Inferior parietal cortex (tissue), 1 donor: Measurements from ENCODE around the gene SNAP29.
"Not testable (repeated sequence)": the region's sequence is repeated elsewhere in the genome, so short reads cannot be mapped to it uniquely, and the experiment has no call there.

ENCODE experiments used
- DNase-seq: peaks from one replicate; pipeline ENCODE4 v3.0.0-alpha.2; 2016; ENCODE audit errors: extremely low spot score

The SNAP29 gene

DNA sequence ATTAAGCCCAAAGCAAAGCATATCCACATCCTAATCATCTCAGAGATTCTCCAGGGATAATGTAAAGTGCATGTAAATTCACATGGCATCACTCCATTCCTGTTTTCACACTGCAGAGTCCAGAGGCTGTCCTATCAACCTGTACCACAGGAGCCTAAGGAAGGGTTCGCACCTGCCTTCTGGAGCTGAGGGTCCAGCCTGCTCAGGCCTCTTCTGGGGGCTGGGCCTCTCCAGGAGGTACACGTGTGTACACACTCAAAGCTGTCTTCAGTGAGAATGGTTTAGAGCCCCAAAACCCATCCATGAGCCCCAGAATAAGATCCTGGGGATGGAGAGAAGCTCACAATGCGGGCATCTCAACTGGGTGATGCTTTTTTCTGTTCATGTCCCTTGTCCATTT lies 24.1 kb upstream of the SNAP29 start:
- no peak for DNase-seq

DNA sequence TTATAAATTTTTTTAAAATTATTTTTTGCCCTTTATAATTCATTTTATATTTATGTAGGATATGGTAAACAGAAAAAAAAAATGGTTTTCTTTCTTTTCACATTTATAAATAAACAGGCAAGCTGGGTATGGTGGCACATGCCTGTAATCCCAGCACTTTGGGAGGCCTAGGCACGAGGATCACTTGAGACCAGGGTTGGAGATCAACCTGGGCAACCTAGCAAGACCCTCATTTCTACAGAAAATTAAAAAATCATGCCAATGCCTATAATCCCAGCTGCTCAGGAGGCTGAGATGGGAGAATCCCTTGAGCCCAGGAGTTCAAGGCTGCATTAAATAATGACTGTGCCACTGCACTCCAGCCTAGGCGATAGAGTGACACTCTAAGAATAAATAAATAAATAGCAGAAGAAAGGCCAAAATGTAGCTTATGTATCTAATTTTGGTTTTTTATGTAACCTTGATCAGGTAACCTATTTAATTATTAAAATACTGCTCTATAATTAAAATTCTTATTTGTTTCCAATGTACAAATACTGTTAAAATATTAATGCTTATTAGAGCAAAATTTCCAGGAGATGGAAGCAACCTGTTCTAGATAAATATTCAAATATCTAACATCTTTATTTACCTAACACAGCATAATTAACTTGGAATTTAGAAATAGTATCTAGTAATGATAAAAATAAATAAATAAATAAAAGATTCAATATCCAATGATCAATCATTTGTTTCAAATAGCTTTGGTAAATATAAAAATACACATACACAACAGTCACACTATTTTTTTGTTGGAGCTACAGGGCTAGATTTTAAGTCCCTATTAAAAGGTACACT lies 21.6 kb upstream of the SNAP29 start:
- no peak for DNase-seq

DNA sequence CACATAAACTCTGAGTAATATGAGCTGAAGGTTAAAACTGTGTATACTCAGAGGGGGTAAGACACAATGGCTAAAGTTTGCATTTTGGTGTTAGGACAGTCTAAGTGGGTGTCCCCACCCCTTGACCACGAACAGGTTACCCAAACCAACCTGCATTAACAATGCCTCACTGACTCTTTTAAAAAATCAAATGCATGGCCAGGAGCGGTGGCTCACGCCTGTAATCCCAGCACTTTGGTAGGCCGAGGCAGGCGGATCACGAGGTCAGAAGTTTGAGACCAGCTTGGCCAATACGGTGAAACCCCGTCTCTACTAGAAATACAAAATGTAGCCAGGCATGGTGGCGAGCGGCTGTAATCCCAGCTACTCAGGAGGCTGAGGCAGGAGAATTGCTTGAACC lies 19.5 kb upstream of the SNAP29 start:
- not testable (repeated sequence) for DNase-seq

DNA sequence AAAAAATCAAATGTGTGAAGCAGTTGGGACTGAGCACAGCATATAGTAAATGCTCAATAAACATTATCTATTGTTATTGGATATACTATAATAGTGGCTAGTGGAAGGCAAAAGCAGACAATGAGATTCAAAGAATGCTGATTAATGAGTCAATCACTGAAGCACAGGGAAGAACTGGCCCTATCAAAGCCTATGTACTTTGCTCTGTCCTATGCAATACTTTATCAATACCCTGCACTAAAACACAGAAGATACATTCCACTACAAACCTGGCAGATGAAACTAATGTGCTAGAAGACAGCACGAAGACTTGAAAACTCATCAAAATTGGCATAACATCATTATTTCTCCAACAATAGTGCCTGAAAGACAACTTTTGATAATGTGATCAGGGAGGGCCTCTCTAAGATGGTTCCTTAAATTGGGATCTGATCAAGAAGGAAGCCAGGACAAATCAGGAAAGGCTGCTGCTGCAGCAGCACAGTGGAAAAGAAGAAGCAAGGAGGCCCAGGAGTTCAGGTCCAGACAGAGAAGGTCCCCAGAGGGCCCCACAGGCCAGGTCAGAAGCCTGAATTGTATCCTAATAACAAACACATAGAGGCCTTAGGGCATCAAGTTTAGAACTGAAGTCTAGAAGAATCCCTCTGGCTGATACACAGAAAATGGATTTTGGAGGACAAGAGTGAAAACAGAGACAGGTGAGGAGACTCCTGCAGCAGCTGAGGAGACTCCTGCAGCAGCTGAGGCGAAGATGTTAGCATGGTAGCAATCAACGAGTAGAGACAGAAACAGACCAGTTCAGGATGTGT lies 18.8 kb upstream of the SNAP29 start:
- no peak for DNase-seq

DNA sequence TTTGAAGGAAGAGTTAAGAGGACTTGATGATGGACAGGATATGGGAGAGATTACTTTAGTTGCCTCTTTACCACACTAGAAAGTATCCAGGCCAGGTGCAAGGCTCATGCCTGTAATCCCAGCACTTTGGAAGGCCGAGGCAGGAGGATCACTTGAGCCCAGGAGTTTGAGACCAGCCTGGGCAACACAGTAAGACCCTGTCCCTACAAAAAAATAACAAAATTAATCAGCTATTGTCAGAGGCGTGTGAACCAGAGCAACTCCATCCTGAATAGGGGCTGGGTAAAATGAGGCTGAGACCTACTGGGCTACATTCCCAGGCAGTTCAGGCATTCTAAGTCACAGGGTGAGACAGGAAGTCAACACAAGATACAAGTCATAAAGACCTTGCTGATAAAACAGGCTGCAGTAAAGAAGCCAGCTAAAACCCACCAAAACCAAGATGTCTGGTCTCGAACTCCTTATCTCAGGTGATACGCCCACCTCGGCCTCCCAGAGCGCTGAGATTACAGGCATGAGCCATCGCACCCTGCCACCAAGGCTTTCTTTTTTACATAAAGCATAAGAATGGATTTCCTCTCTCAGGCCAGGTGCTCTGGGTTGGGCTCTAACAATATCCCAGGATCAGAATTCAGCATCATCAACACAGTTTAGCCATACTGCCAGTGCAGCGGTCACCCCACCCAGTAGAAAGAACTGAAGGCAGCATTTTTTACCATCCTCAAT lies 18.0 kb upstream of the SNAP29 start:
- no peak for DNase-seq

DNA sequence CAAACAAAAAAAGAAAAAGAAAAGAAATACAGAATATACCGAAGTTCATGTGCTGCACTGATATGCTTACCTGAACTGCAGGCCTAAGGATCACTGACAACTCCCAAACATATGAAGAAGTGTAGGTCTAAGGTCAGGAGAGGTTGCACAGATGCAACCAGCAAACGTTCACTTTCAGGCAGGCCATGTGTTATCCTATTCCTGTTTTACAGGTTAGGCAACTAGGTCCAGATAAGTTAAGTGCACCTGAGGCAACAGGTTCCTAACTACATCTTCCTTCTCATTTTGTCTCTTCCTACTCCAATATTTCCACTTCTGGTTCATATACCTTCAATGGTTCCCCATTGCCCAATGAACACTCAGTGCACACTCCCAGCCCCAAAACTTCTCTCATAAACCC lies 15.3 kb upstream of the SNAP29 start:
- no peak for DNase-seq

DNA sequence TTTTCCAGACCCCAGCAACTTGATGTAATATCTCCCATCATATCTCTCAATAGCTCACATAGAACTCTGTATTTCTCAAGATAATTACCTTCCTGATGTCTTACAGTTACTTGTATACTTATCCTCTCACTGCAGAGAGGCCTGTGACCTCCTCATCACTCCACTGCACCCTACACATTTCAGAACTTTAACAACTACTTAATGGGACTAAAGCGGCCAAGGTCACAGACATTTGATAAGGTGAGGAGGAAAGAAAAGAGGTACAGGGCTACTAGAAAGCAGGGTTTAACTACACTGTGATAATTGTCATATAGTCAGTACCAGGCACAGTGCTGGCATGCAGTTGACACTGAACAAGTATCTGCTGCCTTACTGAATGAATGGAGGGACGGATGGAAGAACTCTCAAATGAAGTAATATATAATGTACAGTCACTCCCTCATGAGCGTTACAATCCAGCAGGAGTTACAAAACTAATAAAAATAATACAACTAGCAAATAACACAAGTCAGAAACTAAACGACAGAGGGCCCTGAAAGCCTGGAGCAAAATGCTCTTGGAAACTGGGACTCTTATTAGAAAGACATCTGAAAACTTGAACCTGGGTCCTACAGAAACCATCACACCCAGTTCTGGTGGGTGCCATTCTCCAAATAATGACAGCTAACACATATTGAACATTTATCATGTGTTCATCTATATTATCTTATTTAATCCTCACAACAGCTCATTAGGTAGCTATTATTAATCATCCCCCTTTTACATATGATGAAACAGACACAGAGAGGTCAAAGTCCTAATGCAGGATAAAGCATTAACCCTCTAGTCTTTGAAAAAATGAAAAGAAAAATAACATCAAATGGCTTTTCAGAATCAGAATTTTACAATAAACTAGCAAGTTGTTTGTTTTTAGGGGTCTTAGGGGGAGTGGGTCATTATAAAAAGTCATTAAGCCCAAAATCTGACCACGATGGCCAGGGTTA lies 14.5 kb upstream of the SNAP29 start:
- no peak for DNase-seq

DNA sequence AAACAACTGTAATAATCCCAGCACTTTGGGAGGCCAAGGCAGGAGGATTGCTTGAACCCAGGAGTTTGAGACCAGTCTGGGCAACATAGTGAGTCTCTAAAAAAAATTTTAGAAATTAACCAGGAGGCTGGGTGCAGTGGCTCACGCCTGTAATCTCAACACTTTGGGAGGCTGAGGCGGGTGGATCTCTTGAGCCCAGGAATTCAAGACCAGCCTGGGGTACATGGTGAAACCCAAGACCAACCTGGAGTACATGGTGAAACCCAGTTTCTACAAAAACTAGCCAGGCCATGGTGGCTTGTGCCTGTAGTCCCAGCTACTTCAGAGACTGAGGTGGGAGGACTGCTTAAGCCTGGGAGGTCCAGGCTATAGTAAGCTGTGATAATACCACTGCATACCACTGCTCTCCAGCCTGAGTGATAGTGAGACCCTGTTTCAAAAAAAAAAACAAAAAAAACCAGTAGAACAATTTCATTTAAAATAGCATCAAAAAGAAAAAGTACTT lies 11.4 kb upstream of the SNAP29 start:
- no peak for DNase-seq

DNA sequence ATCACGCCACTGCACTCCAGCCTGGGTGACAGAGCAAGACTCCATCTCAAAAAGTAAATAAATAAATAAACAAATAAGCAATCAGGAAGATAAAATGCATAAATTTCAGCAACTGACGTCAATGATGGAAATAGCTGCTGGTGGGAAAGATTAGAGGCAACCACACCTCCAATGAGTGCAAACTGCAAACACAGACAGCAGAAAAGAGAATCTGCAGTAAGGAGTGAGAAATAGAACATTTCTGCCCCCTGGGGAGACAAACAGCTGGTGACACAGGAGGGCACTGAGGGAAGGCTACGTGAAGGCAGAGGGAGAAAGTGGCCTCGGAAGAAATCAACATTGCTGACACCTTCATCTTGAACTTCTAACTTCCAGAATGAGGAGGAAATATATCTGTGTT lies 6.7 kb upstream of the SNAP29 start:
- DNase-seq = no peak

DNA sequence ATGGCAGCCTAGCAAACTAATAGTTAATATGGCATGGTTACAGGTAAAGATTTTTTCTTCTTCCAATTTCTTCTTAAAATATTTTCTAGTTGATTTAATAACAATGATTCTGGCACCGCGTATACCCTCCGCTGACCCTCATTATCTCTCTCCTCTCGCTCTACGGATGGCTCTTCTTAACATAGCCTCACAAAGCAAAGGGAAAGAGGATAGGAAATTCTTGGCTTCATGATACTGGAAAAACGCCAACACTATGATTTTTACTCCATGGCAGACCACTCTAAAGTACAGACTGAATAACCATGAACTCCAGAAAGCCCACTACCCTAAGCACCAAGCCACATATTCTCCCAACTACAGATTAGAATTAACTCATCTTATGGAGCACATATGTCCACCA lies 6.3 kb upstream of the SNAP29 start:
- no peak for DNase-seq

DNA sequence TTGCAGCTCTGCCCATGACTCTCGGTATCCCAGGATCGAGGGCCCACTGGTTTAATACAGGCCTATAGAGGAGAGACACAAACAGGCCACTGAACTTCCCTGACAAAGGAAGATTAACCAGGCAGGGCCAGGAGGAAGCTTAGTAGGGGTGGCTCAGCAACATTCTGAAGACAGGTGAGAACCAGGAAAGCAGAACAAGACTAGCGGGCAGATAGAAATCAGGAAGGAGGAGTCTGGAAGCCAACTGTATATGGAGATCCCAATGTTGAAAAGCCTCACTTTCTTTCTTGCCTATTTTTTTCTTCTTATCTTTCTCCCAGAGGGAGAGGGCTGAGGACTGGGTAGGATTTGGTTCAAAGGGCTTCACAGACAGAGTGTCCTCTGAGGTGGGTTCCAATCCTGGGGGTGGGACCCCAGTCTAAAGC lies 5.6 kb upstream of the SNAP29 start:
- no peak for DNase-seq

DNA sequence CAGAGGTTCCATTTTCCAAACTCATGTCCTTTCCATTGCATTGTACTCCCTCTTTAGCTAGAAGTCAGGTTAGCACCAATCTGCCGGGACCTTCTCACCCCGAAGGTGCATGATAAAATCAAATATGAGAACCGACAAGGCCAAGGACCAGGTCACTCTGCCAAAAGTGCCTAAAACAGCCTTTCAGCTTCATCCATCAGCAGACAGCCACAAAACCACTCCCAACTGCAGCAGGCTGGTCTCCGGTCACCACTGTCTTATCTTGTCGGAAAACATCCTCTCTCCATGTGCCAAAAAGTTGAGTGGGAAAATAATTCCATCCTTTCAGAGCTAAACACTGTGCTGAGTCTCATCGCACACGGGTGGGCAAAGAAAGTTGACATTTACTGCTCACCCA lies 1.6 kb upstream of the SNAP29 start:
- peak; percentile 37 for DNase-seq

DNA sequence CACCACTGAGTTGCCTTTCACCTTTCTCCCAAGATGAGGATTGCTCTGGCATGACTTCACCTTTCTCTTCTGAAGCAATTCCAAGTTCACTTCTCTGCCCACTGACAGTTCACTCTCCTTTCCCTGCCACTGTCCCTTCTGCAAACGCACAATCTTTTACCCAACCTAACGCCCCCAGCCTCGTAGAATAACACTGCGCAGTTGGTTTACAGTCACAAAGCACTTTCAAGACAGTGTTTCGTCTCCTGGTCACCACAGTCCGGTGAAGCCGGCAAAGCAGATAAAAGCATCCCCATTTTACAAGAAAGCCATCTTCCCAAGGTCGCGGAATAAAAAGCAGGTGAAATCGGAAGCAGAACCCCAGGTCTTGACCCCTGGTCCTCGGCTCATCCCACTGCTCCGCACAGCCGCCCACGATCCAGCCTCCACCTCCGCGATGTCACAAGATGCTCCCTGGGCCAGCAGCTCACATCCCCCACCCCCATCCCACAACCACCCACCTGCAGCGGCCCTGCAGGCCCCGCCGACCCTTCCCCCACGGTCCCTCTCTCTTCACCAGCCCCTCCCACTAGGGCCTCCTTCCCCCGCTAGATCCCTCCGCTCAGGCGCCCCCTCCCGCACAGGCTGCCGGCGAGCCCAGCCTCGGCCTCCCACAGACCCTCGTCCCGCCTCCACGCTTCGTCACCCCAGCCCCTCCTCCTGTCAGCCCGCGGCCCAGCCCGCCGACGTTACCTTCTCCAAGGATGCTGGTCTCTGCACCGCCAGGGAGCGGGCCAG lies 781 bp upstream of the SNAP29 start:
- peak; percentile 48 for DNase-seq

DNA sequence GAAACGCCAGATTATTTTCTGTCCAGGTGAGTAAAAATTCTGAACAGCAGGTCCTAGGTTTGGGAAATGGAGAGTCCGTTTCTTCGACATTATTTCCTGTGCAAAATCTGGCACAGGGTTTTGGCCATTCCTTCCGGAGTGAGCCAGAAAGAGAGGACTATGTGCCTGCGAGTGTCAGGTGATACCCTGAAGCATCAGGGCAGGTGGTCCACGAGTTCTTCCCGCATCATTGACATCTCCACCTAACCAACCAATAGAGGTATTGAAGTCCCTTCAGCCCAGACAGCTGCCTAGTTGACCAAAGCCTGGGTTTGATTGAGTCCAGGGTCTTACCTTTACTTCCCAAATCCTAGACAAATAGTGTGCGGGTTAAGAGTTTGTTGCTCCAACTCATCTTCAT lies 808 bp downstream of the SNAP29 start:
- DNase-seq = no peak

DNA sequence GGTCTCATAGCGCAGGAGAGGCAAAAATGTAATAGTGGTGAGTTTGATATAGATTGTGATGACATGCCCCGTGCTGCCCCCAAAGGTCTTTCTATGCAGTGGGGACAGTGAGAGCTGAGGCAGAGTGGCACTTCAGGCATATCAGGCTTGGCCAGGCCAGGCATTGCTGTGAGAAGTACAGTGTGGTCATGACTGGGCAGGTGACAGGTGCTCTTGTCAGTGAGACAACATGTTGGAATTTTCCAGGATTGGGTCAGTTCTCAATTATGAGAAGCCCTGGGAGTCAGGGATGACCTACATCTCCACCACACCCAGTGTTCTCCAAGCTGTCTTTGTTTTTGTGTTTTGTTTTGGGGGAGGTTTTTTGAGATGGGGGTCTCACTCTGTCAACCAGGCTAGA lies 3.7 kb downstream of the SNAP29 start:
- DNase-seq = no peak

DNA sequence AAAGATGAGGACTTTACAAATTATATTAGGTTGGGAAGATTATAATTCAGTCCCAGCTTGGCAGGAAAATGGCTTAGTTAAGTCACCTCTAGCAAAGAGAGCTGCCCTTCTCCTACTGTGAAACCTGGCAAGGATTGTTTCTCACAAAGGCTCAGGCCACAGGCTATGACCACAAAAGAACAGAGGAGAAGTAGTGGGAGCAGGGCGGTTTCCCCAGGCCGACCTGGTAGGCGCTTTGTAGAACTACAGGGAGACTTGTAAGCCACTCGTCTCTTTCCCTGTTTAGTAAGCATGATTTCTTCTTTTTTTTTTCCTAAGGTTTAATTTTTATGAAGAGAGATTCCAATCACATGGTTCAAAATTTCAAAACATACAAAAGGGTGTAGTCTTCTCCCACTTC lies 4.6 kb downstream of the SNAP29 start:
- DNase-seq = no peak

DNA sequence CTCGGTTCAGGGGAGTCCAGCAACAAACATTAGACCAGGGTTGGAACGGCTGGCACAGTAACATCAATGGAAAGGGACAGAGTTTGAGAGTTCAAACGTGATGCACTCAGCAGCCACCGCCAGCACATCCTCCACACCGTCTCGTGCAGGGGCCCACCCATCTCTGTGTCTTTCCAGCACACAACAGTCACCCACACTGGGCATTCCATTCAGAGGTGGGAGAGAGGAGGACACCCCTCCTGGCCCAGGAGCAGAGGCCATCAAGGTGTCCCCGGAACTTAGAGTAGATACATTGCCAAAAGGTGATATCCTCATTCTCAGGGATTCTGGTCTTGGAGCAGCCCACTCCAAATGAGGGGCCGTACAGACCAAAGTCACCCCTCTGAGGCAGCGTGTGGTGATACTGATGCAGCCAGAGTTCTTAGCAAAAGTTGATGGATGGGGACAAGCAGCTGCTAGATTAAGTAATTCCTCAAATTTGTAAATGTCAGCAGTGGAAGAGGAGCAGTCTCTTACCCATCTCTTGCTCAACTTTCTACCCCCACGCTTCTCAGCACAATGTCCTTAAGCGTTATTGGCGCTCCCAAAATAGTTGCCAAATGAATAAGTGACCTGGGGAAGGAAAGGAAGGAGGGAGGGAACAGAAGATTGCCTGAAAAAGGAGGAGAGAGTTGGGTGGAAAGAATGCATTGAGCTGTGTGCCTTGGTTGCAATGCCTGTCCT lies 5.5 kb downstream of the SNAP29 start:
- no peak for DNase-seq

DNA sequence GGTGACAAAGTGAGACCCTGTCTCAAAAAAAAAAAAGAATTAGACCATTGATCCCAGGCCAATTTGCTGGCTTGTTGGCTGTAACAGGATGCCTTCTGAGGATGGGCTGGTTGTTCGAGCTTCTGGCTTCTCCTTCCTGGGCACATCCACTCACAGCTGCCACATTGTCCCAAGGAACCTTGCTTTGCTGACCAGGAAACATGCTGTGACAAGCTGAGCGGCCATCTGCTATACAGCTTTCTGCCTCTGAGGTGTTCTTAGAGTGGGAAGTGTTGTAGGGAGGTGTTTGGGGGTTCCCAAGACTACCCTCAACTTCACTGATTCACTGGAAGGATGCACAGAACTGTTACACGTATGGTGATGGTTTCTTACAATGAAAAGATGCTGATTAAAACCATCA lies 6.5 kb downstream of the SNAP29 start:
- DNase-seq = no peak

DNA sequence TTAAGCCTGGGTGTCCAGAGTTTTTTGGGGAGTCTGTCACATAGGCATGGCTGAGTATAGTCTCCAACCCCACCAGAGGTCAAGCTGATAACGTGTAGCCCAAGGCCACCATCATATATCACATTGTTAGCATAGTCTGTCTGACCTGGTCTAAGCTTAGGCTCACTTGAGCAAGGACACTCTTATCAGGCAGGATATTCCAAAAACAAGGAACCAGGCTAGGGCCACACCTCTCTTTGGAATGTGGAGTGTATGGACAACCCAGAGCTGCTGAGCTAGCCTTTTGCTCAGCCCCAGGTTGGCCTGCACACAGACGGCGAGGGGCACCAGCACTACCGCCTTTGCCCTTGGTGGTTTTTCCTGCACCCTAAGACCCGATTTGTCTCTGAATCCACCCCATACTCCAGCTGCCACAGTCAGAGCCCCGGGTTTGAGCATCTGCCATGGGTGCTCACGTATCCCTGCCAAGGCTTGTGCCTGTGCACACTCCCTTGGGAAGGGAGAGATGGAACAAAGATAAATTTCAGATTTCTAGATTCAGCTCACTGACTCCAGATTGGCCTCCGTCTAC lies 7.2 kb downstream of the SNAP29 start:
- no peak for DNase-seq
